HL-60 (cell line): ENCODE data around the gene DIDO1.

Experiments
- DNase-seq, 2 experiments: peaks; one replicate each; pipeline ENCODE4 v3.0.0-alpha.2; 2010 to 2020; ENCODE audit warnings: low read depth in 1 of 2, low spot score in 1 of 2
- H3K27ac ChIP-seq: fragments of 250-450 bp; sonication (Bioruptor Pico); replicated peaks from 2 replicates; pipeline ENCODE4 v1.5.1; 2020; ENCODE audit warnings: mild to moderate bottlenecking, moderate library complexity
- H3K27me3 ChIP-seq: fragments of 250-450 bp; sonication (Bioruptor Pico); 2 replicates; pipeline ENCODE4 v1.5.1; 2021; ENCODE audit warnings: mild to moderate bottlenecking, moderate library complexity; ENCODE audit not compliant: insufficient read depth, poor library complexity, severe bottlenecking
- H3K4me3 ChIP-seq: replicated peaks from 2 replicates; pipeline ENCODE4 v1.5.1; 2011; ENCODE audit warnings: mild to moderate bottlenecking, control low read depth, low read length; ENCODE audit not compliant: insufficient read depth
- CTCF ChIP-seq: IDR thresholded peaks from one replicate; pipeline ENCODE4 v1.5.1; 2011; ENCODE audit warnings: low read length, control low read depth, inconsistent platforms; ENCODE audit not compliant: insufficient read depth
- GABPA ChIP-seq: IDR thresholded peaks from 2 replicates; pipeline ENCODE4 v1.6.1; 2012; ENCODE audit warnings: low read depth
- POLR2AphosphoS5 ChIP-seq: IDR thresholded peaks from 2 replicates; pipeline ENCODE4 v1.6.1; 2012; ENCODE audit warnings: low read depth
- REST ChIP-seq: IDR thresholded peaks from 2 replicates; pipeline ENCODE4 v1.6.1; 2012; ENCODE audit warnings: low read depth; ENCODE audit not compliant: insufficient replicate concordance
- SPI1 ChIP-seq: IDR thresholded peaks from 2 replicates; pipeline ENCODE4 v1.6.1; 2012; ENCODE audit warnings: low read depth, mild to moderate bottlenecking, borderline replicate concordance

DIDO1 gene

GRCh38 chr20:62900692-62901584 is 25.4 kb downstream of the DIDO1 start:
- no peak overlapping the region for H3K27ac ChIP-seq
- peak; percentile 22 for TF ChIP-seq POLR2AphosphoS5
- TF ChIP-seq SPI1 = no peak
- DNase-seq = no peak
- no peaks in the 10 kb centered on the region for H3K27me3 ChIP-seq
- H3K4me3 ChIP-seq = no peak overlapping the region

GRCh38 chr20:62900052-62900691 is 26.1 kb downstream of the DIDO1 start:
- DNase-seq = peak; percentile 37 to 78
- H3K27ac ChIP-seq = no peak overlapping the region
- H3K27me3 ChIP-seq = no peaks in the 10 kb centered on the region
- no peak overlapping the region for H3K4me3 ChIP-seq
- no peak for TF ChIP-seq REST
- peak; percentile 64 for TF ChIP-seq POLR2AphosphoS5
- no peak for TF ChIP-seq SPI1
- TF ChIP-seq CTCF = peak; percentile 97
- no peak for TF ChIP-seq GABPA

GRCh38 chr20:62899633-62900051 is 26.7 kb downstream of the DIDO1 start:
- no peak overlapping the region for H3K4me3 ChIP-seq
- DNase-seq = no peak
- H3K27me3 ChIP-seq = no peaks in the 10 kb centered on the region
- H3K27ac ChIP-seq = no peak overlapping the region
- TF ChIP-seq POLR2AphosphoS5 (no peak), SPI1 (no peak), CTCF (no peak)

GRCh38 chr20:62898970-62899632 is 27.2 kb downstream of the DIDO1 start:
- TF ChIP-seq CTCF = no peak
- TF ChIP-seq POLR2AphosphoS5 = no peak
- TF ChIP-seq REST = no peak
- TF ChIP-seq SPI1 = no peak
- TF ChIP-seq GABPA = no peak
- H3K4me3 ChIP-seq = no peak overlapping the region
- DNase-seq = no peak
- H3K27ac ChIP-seq = no peak overlapping the region
- H3K27me3 ChIP-seq = no peaks in the 10 kb centered on the region
